Measurements from ENCODE around the gene SEPSECS. TPM values are rescaled to one million over a fixed set of nuclear protein-coding genes. Genes with fewer than 3 reads are reported as not detected.

The SEPSECS gene
- total and polyA plus RNA-seq, 2 donors (not counting 3 experiments of a cell fraction or from before 2014, with no cell fraction given) = 2.8 to 8.3 TPM

DNA sequence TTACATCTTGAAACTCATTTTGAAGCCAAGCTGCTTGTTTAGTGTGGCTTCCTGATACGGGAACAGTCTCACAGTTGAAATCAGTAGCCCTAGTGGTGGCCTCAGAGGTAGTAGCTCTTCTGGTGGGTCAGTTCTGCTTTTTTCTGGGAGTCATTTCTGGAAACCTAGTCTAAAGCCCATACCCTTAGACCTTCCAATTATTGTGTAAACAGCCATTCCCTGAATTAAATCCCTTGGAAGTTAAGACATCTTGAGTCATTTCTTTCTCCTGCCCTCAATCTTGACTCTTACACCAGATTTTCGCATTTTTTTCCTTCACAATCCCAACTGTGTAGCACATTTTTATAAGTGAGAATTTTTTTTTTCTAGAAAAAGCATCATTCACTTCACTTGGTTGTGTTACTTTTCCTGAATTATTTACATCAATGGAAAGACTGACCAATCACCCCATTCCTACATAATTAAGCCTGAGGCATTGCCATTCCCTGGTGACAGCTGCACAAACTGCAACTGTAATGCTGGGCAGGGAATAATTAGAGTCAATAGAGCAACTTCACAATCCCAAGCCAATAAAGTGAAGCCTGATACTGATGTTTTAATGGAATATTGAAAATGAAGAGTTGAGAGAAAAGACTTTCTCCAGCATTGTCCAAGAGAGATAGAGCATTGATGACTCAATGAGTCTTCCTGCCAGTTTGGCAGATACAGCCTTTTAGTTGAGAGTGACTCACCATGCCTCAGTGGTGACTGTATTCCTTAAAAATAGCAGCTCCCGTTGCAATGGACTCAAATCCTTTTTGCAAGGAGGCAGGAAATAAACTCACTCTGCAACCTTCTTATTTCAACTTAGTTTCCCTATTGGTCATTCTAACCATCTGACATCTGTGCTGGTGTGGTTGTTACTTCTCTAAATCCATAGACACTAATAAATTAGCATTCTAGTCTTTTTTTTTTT is 13.0 kb upstream of the SEPSECS start:
- Histone ChIP-seq H3K9me3 (replicated peaks; ENCODE audit: control insufficient read depth, insufficient read depth, low read length) (no peaks in the 10 kb centered on the region), H3K9ac (replicated peaks; ENCODE audit: extremely low read depth, insufficient read depth, low read length) (no peak overlapping the region), H3K27me3 (ENCODE audit: control insufficient read depth in 2 of 2, insufficient read depth in 2 of 2, low read length in 2 of 2) (no peaks in the 10 kb centered on the region), H3K4me1 (ENCODE audit: control insufficient read depth, extremely low read depth, insufficient read depth, low read length) (peaks cover 16% of the 10 kb centered on the region), H2AFZ (ENCODE audit: low read depth, low read length) (no peak overlapping the region), H3K4me2 (ENCODE audit: insufficient read depth, low read length) (peak overlapping the region; percentile 71), H3K9me1 (replicated peaks; ENCODE audit: control insufficient read depth, extremely low read depth, insufficient read depth, low read length) (no peaks in the 10 kb centered on the region), H3K27ac (ENCODE audit: insufficient read depth, low read depth, low read length) (peak overlapping the region; percentile 41), H3K79me2 (ENCODE audit: control insufficient read depth, insufficient read depth, low read length) (no peaks in the 10 kb centered on the region), H4K20me1 (replicated peaks; ENCODE audit: control insufficient read depth, extremely low read depth, insufficient read depth, low read length) (no peaks in the 10 kb centered on the region), H3K36me3 (ENCODE audit: control insufficient read depth in 2 of 2, extremely low read depth in 1 of 2, insufficient read depth in 2 of 2, low read length in 2 of 2) (no peaks in the 10 kb centered on the region), H3K4me3 (replicated peaks in 1 of 3; ENCODE audit: insufficient read depth in 1 of 3, low read depth in 1 of 3, low read length in 3 of 3) (no peak overlapping the region)
- ChIA-PET POLR2A (interaction anchor here (0.5 to 1.2 kb wide), 2 partner anchors 12 to 13 kb away, joined by 4 read pairs; partner anchors contain the start of gene SEPSECS), CTCF (interaction anchor here (0.6 to 1.9 kb wide), 11 partner anchors 11 to 259 kb away, joined by 3 to 15 read pairs (median 4); partner anchors contain the start of genes ANAPC4, PI4K2B and ZCCHC4)
- dilution Hi-C loops (cut with MboI; ENCODE audit: extremely low pct_ligation_motif_present, low sequenced_read_pairs) = no loop called here
- no peak for TF ChIP-seq MYC (IDR thresholded peaks at IDR 0.05; ENCODE audit: low read depth, low read length)
- no peak for TF ChIP-seq EZH2 (IDR thresholded peaks at IDR 0.05; ENCODE audit: borderline replicate concordance, low read depth, low read length, severe bottlenecking)
- TF ChIP-seq POLR2AphosphoS5 (IDR thresholded peaks at IDR 0.05; ENCODE audit: insufficient read depth, low read depth, low read length) = peak; percentile 77
- TF ChIP-seq, protein P1, sequence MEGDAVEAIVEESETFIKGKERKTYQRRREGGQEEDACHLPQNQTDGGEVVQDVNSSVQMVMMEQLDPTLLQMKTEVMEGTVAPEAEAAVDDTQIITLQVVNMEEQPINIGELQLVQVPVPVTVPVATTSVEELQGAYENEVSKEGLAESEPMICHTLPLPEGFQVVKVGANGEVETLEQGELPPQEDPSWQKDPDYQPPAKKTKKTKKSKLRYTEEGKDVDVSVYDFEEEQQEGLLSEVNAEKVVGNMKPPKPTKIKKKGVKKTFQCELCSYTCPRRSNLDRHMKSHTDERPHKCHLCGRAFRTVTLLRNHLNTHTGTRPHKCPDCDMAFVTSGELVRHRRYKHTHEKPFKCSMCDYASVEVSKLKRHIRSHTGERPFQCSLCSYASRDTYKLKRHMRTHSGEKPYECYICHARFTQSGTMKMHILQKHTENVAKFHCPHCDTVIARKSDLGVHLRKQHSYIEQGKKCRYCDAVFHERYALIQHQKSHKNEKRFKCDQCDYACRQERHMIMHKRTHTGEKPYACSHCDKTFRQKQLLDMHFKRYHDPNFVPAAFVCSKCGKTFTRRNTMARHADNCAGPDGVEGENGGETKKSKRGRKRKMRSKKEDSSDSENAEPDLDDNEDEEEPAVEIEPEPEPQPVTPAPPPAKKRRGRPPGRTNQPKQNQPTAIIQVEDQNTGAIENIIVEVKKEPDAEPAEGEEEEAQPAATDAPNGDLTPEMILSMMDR (IDR thresholded peaks at IDR 0.05; ENCODE audit: extremely low read depth in 1 of 2, insufficient read depth in 1 of 2, low read depth in 1 of 2, low read length in 2 of 2) = no peak
- peak; percentile 100 for TF ChIP-seq JUN (IDR thresholded peaks at IDR 0.05; ENCODE audit: borderline replicate concordance, insufficient read depth, insufficient read length, low read depth)
- TF ChIP-seq, protein P2, sequence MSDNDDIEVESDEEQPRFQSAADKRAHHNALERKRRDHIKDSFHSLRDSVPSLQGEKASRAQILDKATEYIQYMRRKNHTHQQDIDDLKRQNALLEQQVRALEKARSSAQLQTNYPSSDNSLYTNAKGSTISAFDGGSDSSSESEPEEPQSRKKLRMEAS (IDR thresholded peaks at IDR 0.05; ENCODE audit: insufficient read depth, insufficient read length) = no peak
- TF ChIP-seq FOS (IDR thresholded peaks at IDR 0.05; ENCODE audit: borderline replicate concordance, insufficient read depth, low read length) = peak; percentile 100
- TF ChIP-seq POLR2A (IDR thresholded peaks at IDR 0.05; ENCODE audit: low read depth, low read length) = no peak
- peak; percentile 58 for TF ChIP-seq GATA2 (IDR thresholded peaks at IDR 0.05; ENCODE audit: insufficient read depth, insufficient read length, low read depth, low read length)
- BruUV-seq (replicated peaks) = no TSS peak
- intact Hi-C loops (cut with micrococcal nuclease) = loop anchor here (1.0 to 2.0 kb wide), 2 partner anchors 13 to 62 kb away; partner anchors contain the start of genes PI4K2B and SEPSECS
- FAIRE-seq = peak; percentile 98
- DNase-seq (ENCODE audit: low read depth, low spot score) = peak; percentile 91
